Kidney (tissue), 14 donors: ENCODE results near the gene SPON1. TPM values are rescaled to one million over a fixed set of nuclear protein-coding genes. Genes with fewer than 3 reads are reported as not detected.

Experiments
- DNase-seq, 5 donors: peaks; one replicate each; pipeline ENCODE4 v3.0.0-alpha.2; 2013 to 2020
- FAIRE-seq: peaks from 2 replicates; lab custom pipeline; 2012; peaks lifted over from hg19 to GRCh38; lab: Jason Lieb, UNC
- H3K27ac ChIP-seq, 2 donors: one replicate each; pipeline ENCODE4 v1.7.0; 2013; ENCODE audit warnings: low read depth in 2 of 2, low read length in 2 of 2, inconsistent platforms in 1 of 2
- H3K27me3 ChIP-seq: one replicate; pipeline ENCODE4 v1.7.1; 2013; ENCODE audit warnings: low read length, inconsistent platforms; ENCODE audit not compliant: control insufficient read depth, insufficient read depth
- H3K36me3 ChIP-seq, 3 donors: one replicate each; pipeline versions ENCODE4 v1.7.0 to v1.7.1; 2013; ENCODE audit warnings: low read length in 3 of 3, control low read depth in 1 of 3, inconsistent platforms in 1 of 3; ENCODE audit not compliant: insufficient read depth in 3 of 3, control insufficient read depth in 2 of 3
- H3K4me1 ChIP-seq, 3 donors: one replicate each; pipeline versions ENCODE4 v1.7.0 to v1.7.1; 2013; ENCODE audit warnings: low read length in 3 of 3, inconsistent platforms in 1 of 3, low read depth in 1 of 3; ENCODE audit not compliant: control insufficient read depth in 2 of 3, insufficient read depth in 2 of 3
- H3K4me3 ChIP-seq, 3 donors: one replicate each; pipeline versions ENCODE4 v1.7.0 to v1.8.1; 2013; ENCODE audit warnings: low read length in 3 of 3, control low read depth in 1 of 3, inconsistent platforms in 1 of 3
- H3K9ac ChIP-seq, 3 donors: one replicate each; pipeline versions ENCODE4 v1.7.0 to v1.7.1; 2013; ENCODE audit warnings: low read length in 3 of 3, control low read depth in 1 of 3, inconsistent platforms in 1 of 3
- H3K9me3 ChIP-seq, 3 donors: one replicate each; pipeline versions ENCODE4 v1.7.0 to v1.7.1; 2013; ENCODE audit warnings: low read length in 3 of 3, control low read depth in 1 of 3, inconsistent platforms in 1 of 3; ENCODE audit not compliant: control insufficient read depth in 2 of 3, insufficient read depth in 1 of 3
- intact Hi-C: fragments of 100-400 bp; cut with DNase I; formaldehyde crosslinking; loops from one replicate; pipeline ENCODE4 v1.11.1; 2022
- polyA plus RNA-seq: library from polyadenylated mRNA; stranded (reverse); fragments of 350-450 nt; fragmentation: Illumina TruSeq; extraction: RNeasy Lipid Tissue Mini Kit (QIAGEN cat#74804); gene quantifications from one replicate; pipeline ENCODE4 v1.2.3, GENCODE V29; 2014; ENCODE audit warnings: low read depth, low replicate concordance; ENCODE audit not compliant: insufficient read depth
- total RNA-seq: library from RNA; stranded (reverse); fragmentation: NEBNext Ultra II Directional; extraction: Animal tissue kit (Norgen Biotek cat#: 25700); gene quantifications from one replicate; pipeline ENCODE4 v1.2.1, GENCODE V29; 2021
- TF ChIP-seq, protein P1 (sequence below): IDR thresholded peaks from 3 replicates; pipeline ENCODE4 v1.5.1; 2012; ENCODE audit warnings: mild to moderate bottlenecking, moderate library complexity, borderline replicate concordance; ENCODE audit not compliant: insufficient read depth; ENCODE audit errors: extremely low read depth
- donor health status: control.
- donor health status: control.
- donor health status: control.
- donor health status: control.
- donor health status: control.
- donor health status: DM: yes; HTN: yes; CAD: no.
- donor health status: Normal renal cell carcinoma (clear cell type).

The SPON1 gene
- total and polyA plus RNA-seq, 2 donors from 2014 or later = 3.8 to 77.9 TPM

DNA sequence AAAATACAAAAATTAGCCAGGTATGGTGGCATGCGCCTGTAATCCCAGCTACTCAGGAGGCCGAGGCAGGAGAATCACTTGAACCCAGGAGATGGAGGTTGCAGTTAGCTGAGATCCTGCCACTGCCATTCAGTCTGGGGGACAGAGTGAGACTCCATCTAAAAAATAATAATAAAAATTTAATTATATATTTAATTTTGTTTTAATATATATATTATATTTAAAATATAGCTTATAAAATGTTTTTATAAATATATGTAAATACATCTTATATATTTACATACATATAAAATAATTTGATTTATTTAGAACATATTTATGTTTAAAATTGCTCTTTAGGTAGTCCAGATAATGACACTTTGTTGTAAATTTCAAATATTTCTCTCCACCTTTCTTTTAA is 82.9 kb downstream of the SPON1 start:
- H3K9ac ChIP-seq = no peak overlapping the region
- DNase-seq (no peak), FAIRE-seq (peak; percentile 82)
- H3K27ac ChIP-seq = no peak overlapping the region
- no peaks in the 10 kb centered on the region for H3K4me1 ChIP-seq
- no peaks in the 10 kb centered on the region for H3K27me3 ChIP-seq
- H3K4me3 ChIP-seq = no peak overlapping the region
- no peaks in the 10 kb centered on the region for H3K9me3 ChIP-seq
- TF ChIP-seq, protein P1, sequence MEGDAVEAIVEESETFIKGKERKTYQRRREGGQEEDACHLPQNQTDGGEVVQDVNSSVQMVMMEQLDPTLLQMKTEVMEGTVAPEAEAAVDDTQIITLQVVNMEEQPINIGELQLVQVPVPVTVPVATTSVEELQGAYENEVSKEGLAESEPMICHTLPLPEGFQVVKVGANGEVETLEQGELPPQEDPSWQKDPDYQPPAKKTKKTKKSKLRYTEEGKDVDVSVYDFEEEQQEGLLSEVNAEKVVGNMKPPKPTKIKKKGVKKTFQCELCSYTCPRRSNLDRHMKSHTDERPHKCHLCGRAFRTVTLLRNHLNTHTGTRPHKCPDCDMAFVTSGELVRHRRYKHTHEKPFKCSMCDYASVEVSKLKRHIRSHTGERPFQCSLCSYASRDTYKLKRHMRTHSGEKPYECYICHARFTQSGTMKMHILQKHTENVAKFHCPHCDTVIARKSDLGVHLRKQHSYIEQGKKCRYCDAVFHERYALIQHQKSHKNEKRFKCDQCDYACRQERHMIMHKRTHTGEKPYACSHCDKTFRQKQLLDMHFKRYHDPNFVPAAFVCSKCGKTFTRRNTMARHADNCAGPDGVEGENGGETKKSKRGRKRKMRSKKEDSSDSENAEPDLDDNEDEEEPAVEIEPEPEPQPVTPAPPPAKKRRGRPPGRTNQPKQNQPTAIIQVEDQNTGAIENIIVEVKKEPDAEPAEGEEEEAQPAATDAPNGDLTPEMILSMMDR = no peak
- intact Hi-C loops = no loop called here
- H3K36me3 ChIP-seq = no peaks in the 10 kb centered on the region

DNA sequence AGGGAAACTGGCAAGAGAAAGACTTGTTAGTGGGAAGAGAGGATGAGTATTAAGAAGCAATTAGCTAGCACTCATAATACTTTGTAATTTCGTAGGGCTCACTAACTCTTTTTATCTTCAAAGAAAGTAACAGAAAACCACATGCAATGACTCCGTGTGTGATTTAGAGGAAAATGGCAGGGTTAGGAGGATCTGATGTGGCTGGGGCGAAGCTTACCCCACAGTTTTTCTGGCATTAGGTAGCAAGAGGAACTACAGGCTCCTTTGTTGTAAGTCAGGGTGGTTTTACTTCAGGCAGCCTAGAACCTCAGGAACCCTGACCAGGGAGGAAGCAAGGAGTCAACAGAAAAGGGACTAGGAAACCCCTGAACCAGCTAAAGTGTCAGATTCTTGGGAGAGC is 89.7 kb downstream of the SPON1 start:
- H3K27me3 ChIP-seq = no peaks in the 10 kb centered on the region
- H3K9ac ChIP-seq = no peak overlapping the region
- peaks cover 0 to 4% (median 0%) of the 10 kb centered on the region in 3 donors for H3K4me1 ChIP-seq
- DNase-seq = no peak
- no peak overlapping the region for H3K4me3 ChIP-seq
- intact Hi-C loops = no loop called here
- no peak overlapping the region for H3K27ac ChIP-seq
- H3K36me3 ChIP-seq = no peaks in the 10 kb centered on the region
- FAIRE-seq = no peak
- no peaks in the 10 kb centered on the region for H3K9me3 ChIP-seq
- TF ChIP-seq, protein P1 = no peak

DNA sequence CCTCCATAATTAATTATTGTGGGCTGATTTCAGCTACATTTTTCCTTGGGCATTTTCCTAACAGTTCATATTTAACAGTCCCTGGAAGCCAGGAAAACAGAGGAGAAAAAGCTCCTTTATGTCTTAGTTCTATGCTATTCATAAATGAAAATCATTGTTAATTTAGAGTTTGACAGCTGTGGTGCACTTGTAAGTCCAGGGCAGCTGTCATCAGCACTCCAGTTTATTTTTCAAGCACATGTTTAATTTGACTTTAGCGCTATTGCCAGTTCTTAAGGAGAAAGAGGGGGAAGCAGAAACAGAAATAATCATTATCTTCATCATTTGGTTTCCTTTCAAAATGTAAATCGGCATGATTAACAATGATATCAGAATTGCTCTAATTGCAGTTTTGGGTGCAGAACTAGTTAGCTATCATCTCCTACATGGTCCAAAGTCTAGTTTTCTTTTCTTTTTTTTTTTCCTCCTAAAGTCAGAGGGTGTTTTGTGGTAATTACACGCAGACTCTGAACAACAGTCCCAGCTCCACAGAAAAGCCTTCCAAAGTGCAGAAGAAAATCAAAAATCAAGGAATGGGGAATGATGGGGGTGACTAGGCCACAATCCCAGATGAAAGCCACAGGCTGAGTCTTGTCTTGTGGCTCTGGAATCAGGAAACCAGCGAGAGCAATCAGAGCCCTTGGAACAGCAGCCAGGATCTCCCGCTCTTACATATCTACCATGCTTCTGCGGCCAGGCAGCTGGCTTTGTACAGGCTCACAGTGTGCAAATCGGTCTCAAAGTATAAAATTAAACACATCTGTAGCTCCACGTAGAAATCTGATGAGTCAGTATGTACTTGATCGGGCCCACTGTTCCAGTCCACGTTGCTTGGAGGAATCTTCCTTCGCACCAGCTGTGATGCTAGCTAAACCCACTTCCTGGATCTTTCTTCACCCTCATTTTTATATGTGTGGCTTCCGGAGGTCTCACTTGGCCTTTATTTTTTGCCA is 91.9 kb downstream of the SPON1 start:
- no peak for DNase-seq
- Histone ChIP-seq H3K27ac (no peak overlapping the region), H3K9ac (no peak overlapping the region), H3K4me3 (peak overlapping the region in 1 of 3 donors; percentile 18), H3K27me3 (no peaks in the 10 kb centered on the region), H3K9me3 (no peaks in the 10 kb centered on the region), H3K4me1 (peaks cover 0 to 8% (median 0%) of the 10 kb centered on the region in 3 donors), H3K36me3 (no peaks in the 10 kb centered on the region)
- no peak for FAIRE-seq
- intact Hi-C loops = no loop called here
- TF ChIP-seq, protein P1 = no peak
